Urothelium cell line (cell line): Measurements from ENCODE around the gene ICE1.
"Not testable (repeated sequence)": the region's sequence is repeated elsewhere in the genome, so short reads cannot be mapped to it uniquely, and the experiment has no call there.

ENCODE experiments used
- DNase-seq: peaks from one replicate; pipeline ENCODE4 v3.0.0; 2011; ENCODE audit warnings: low spot score, mixed read lengths
- FAIRE-seq: peaks from 2 replicates; lab custom pipeline; 2011; peaks lifted over from hg19 to GRCh38; lab: Jason Lieb, UNC

The ICE1 gene

DNA sequence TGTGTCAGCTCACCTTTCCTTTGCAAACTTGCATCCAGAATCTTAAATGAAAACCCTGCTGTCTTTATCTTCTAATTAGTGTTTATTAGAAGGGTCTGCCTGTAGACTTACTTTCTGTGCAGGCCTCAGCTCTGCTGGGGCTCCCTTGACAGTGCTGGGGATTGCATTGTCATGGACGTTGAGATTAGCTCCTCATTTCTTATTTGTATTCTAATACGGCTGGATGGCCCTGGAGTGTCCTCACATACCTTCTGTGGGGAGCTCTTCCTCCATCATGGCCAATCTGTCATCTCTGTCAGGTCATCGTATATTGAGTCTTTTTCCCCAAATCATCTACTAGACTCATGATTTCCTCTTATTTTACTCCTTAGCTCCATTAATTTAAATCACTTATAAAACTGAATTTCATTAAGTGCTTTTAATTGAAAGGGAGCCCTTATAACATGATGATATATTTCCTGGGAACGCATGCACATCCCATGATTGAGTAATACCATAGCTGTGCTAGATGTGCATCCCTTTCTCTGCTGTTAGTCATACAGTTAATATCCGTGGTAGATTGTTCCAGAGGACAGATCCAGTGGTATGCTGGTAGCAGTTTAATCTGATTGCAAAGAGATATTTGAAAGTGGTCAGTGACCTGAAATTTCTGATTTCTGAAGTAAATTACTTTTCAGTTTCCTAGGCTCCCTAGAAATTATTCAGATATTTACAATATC is 61.6 kb downstream of the ICE1 start:
- no peak for DNase-seq
- no peak for FAIRE-seq

DNA sequence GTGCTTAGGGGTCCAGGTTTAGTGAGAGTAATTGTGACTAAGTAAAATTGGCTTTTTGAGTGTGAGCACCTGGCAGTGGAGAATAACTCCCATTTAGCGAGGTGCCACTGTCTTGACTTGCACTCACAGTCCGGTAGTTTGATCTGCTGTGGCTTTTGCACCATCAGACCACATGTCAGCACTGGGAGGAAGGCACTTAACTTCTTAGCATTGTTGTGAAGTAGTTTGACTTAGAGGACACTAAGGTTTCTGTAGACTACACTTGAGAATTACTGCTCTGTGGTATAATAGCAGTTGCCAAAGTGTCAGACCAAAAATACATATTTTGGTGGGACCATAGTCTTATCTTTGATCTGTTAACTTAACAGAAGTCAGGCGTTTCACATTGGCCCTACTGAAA is 63.6 kb downstream of the ICE1 start:
- no peak for DNase-seq
- no peak for FAIRE-seq

GRCh38 chr5:5487585-5488360 is 65.3 kb downstream of the ICE1 start:
- no peak for FAIRE-seq

DNA sequence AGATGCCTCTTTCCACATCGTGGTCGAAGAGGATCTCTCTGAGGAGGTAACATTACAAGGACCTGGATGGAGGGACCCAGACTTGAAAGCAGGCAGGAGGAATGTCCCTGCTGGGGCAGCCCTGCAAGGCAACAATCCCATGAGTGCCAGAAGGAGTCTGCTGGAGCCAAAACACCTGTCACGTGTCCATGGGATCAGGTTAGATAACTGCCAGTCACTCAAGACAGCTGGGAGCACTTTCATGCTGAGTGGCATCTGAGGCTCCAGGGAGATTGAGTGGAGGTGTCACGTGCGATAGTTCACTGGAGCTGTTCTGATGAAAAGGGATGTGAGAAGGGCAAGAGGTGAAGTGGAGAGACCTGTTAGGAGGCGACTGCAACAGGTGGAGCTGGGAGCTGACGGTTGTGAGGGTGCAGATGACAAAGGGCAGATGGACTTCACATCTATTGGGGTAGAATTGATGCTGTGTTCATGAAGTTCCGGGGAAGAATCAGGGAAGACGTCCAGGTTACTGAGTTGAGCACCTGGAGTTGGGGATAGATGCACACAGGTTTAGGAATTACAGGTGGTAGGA is 68.4 kb downstream of the ICE1 start:
- DNase-seq = no peak
- FAIRE-seq = no peak

More at GRCh38 chr5:5487585-5488360, 65.3 kb downstream of the ICE1 start:
- no peak for DNase-seq

DNA sequence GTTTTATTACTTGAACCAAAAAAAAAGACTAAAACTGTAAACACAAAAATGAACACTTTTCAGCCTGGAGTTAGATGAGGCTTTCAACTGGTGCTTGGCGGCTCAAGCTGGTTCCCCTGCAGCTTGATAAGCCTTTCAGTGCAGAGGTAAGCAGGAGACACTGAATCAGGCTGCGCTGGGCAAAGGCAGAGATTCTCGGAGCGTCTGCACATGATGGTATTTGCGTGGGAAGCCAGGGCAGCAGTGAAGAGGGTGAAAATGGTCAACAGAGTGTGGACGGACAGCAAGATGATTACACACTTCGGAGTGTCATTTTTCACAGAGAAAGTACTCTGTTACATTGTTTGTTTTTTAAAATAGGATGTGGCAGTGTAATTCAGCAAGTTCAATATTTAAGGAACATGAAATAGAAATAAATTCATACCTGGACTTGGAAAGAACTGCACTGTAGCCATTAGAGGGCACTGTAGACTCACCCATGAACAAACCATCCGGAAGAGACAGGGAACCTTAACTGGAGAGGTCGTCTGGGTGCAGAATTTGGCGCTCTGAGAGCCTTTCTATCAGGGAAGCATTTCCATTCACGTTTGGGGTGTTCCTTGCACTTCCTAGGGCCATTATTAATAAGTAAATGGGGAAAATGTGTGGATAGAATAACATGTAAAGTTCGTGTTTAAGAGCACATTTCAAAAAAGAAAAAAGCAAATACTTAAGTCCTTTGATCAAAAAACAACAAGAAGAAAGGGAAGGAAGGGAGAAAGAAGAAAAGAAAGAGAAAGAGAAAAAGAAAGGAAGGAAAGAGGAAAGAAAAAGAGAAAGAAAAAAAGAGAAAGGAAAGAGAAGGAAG is 69.8 kb downstream of the ICE1 start:
- DNase-seq (peak; percentile 61), FAIRE-seq (no peak)

DNA sequence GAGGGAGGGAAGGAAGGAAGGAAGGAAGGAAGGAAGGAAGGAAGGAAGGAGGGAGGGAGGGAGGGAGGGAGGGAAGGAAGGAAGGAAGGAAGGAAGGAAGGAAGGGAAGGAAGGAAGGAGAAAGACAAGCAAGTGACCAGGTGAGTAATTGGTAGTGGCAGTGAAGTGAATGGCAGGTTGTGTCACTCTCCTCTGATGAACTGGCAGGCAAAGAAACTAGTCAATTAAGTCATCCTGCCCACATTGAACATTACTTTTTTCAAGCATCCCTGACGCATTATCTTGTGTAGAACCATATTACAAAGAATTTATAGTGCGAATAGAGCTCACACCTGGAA is 70.4 kb downstream of the ICE1 start:
- not testable (repeated sequence) for FAIRE-seq, DNase-seq

GRCh38 chr5:5494489-5495402 is 72.3 kb downstream of the ICE1 start:
- DNase-seq = peak; percentile 37
- FAIRE-seq = no peak

- FAIRE-seq (no peak), DNase-seq (peak; percentile 74)
These were observed 74.8 kb downstream of the ICE1 start for GRCh38 chr5:5497152-5497788.

DNA sequence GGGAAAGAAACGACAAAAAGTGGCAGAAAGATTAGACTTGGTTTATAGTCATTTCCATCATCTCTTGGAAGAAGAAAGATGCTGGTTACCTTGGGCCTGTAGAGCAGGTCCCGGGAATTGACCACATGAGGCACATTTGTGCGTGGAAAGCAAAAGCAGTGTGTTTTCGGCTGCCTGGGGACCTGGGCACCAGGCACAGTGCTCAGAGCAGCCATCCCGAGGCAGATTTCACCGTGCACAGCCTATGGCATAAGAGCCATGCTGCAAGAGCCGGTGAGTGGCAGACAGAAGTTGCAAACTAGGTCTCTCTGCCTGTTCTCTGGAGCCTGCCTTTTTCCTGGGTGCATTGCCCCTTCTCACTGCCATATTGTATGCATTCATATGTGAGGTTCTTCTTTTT is 77.0 kb downstream of the ICE1 start:
- DNase-seq (no peak), FAIRE-seq (no peak)

- DNase-seq (no peak), FAIRE-seq (no peak)
These were observed 81.8 kb downstream of the ICE1 start for GRCh38 chr5:5504325-5504724.

- DNase-seq (no peak), FAIRE-seq (no peak)
These were observed 83.3 kb downstream of the ICE1 start for GRCh38 chr5:5505815-5506214.

DNA sequence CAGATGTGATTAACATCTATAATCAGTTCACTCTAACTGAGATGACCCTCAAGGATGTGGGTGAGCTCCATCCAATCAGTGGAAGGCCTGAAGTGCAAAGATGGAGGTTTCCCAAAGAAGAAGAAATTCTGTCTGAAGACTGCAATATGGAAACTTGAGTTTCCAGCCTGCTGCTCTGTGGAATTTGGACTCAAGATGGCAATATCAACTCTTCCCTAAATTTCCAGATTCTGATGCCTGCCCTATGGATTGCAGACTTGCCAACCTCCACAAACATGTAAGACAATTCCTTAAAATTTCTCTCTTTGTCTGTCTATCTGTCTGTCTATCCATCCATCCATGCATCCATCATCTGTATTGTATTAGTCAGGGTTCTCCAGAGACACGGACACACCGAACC is 85.9 kb downstream of the ICE1 start:
- no peak for FAIRE-seq
- no peak for DNase-seq

DNA sequence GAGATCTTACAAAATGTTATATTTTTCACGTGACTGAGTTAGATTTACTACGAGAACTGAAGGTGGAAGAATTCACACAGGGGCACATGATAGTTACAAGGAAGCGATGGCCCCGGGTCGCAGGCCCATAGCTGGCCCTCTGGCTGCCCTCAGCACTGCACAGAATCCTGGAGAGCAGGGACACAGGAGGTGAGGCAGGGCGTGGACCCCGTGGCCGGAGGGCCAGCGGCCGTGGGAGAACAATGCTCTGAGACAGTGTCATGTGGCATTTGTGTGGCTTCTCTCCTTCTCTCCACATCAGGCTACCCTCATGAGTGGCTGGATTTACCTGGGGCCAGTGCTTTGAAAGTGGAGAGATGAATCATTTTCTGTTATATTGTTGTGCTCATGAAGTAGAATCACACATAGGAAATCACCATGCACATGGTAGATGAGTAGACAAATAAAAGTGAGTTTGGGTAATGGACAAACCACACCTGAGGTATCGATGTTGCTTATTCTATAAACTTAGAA is 89.5 kb downstream of the ICE1 start:
- DNase-seq (no peak), FAIRE-seq (peak; percentile 40)

GRCh38 chr5:5512543-5512942 is 90.1 kb downstream of the ICE1 start:
- DNase-seq (no peak), FAIRE-seq (no peak)

DNA sequence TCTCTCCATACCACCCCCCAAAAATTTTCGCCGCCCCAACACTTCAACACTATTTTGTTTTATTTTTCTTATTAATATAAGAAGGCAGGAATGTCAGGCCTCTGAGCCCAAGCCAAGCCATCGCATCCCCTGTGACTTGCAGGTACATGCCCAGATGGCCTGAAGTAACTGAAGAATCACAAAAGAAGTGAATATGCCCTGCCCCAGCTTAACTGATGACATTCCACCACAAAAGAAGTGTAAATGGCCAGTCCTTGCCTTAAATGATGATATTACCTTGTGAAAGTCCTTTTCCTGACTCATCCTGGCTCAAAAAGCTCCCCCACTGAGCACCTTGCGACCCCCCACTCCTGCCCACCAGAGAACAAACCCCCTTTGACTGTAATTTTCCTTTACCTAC is 98.1 kb downstream of the ICE1 start:
- DNase-seq, FAIRE-seq: not testable (repeated sequence)

DNA sequence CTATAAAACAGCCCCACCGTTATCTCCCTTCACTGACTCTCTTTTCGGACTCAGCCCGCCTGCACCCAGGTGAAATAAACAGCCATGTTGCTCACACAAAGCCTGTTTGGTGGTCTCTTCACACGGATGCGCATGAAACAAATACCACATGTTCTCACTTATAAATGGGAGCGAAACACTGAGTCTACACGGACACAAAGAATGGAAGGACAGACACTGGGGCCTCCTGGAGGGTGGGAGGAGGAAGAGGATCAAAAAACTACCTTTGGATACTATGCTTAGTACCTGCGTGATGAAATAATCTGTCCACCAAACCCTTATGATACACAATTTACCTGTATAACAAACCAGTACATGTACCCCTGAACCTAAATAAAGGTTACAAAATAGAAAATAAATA is 98.6 kb downstream of the ICE1 start:
- DNase-seq = no peak
- no peak for FAIRE-seq

- FAIRE-seq (no peak), DNase-seq (no peak)
These were observed 99.0 kb downstream of the ICE1 start for GRCh38 chr5:5521478-5521877.

DNA sequence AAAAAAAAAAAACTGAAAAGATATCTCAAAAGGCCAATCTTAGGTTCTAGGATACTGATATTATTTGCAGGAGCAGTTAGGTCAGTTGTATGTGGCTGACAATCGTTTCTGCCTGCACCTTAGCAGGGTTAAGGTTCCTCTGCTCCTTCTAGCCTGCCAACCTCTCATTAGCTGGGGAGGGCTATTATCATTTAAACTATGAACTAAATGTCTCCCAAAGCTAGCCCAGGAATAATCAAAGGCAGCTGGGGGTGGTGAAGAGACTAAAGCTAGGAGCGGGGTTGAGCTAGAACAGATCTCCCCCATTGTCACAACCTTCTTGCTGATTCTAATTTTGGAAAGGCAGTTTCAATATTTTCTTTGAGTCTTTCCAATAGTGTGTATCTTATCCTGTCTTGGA is 99.9 kb downstream of the ICE1 start:
- no peak for DNase-seq
- no peak for FAIRE-seq

- FAIRE-seq = no peak
- DNase-seq = no peak
These were observed 100.6 kb downstream of the ICE1 start for GRCh38 chr5:5523066-5523505.
